OCI-LY1 (cell line): Measurements from ENCODE around the gene NHLRC4.
A peak's percentile ranks its signal among the peaks of the same experiment; 100 is the strongest.

Experiments used
- H2AFZ ChIP-seq: fragments of 200-600 bp; sonication (generic), shearing (Covaris generic); 2 replicates; pipeline ENCODE4 v1.6.0; 2014; ENCODE audit warnings: antibody characterized with exemption, mild to moderate bottlenecking, low read length
- H3F3A ChIP-seq: fragments of 200-600 bp; sonication (generic), shearing (Covaris generic); 2 replicates; pipeline ENCODE4 v1.6.0; 2014; ENCODE audit warnings: mild to moderate bottlenecking, antibody characterized with exemption, low read length, moderate library complexity; ENCODE audit not compliant: insufficient read depth
- H3K27ac ChIP-seq: fragments of 200-600 bp; sonication (generic); 2 replicates; pipeline ENCODE4 v1.5.1; 2014; ENCODE audit warnings: low read length, mixed run types, mild to moderate bottlenecking, low read depth; ENCODE audit not compliant: poor library complexity, severe bottlenecking
- H3K27me3 ChIP-seq: fragments of 200-600 bp; sonication (generic); 2 replicates; pipeline ENCODE4 v1.6.0; 2014; ENCODE audit warnings: antibody characterized with exemption, mild to moderate bottlenecking, low read length, moderate library complexity; ENCODE audit not compliant: insufficient read depth
- H3K36me3 ChIP-seq: fragments of 200-600 bp; sonication (generic); 2 replicates; pipeline ENCODE4 v1.6.1; 2014; ENCODE audit warnings: mild to moderate bottlenecking, antibody characterized with exemption, low read length, moderate library complexity, mixed read lengths; ENCODE audit not compliant: insufficient read depth
- H3K4me1 ChIP-seq: fragments of 200-600 bp; sonication (generic); 2 replicates; pipeline ENCODE4 v1.5.1; 2014; ENCODE audit warnings: mild to moderate bottlenecking, low read length, moderate library complexity; ENCODE audit not compliant: insufficient read depth, severe bottlenecking
- H3K4me2 ChIP-seq: fragments of 200-600 bp; sonication (generic), shearing (Covaris generic); 2 replicates; pipeline ENCODE4 v1.6.1; 2014; ENCODE audit warnings: low read length
- H3K4me3 ChIP-seq: fragments of 200-600 bp; sonication (generic); 2 replicates; pipeline ENCODE4 v1.5.1; 2014; ENCODE audit warnings: low read length, low read depth, mild to moderate bottlenecking, mixed read lengths; ENCODE audit not compliant: poor library complexity, severe bottlenecking
- H3K79me2 ChIP-seq: fragments of 200-600 bp; shearing (Covaris generic); 2 replicates; pipeline ENCODE4 v1.6.1; 2016; ENCODE audit warnings: mixed run types, low read length, mixed read lengths; ENCODE audit not compliant: insufficient read depth
- H3K9ac ChIP-seq: fragments of 200-600 bp; sonication (generic), shearing (Covaris generic); 2 replicates; pipeline ENCODE4 v1.6.1; 2014; ENCODE audit warnings: mild to moderate bottlenecking, low read length, mixed read lengths
- H3K9me2 ChIP-seq: fragments of 200-600 bp; sonication (generic), shearing (Covaris generic); 2 replicates; pipeline ENCODE4 v1.6.1; 2014; ENCODE audit warnings: low read depth, mild to moderate bottlenecking, low read length, mixed read lengths
- H3K9me3 ChIP-seq: fragments of 200-600 bp; shearing (Covaris generic); 2 replicates; pipeline ENCODE4 v1.6.1; 2014; ENCODE audit warnings: low read length, mixed read lengths
- H4K20me1 ChIP-seq: fragments of 200-600 bp; sonication (generic), shearing (Covaris generic); 2 replicates; pipeline ENCODE4 v1.6.0; 2016; ENCODE audit warnings: mild to moderate bottlenecking, low read length; ENCODE audit not compliant: insufficient read depth
- CTCF ChIP-seq: fragments of 200-600 bp; sonication (generic), shearing (Covaris generic); IDR thresholded peaks from 2 replicates; pipeline ENCODE4 v1.5.1; 2017; ENCODE audit warnings: mild to moderate bottlenecking, antibody characterized with exemption, low read length, moderate library complexity, mixed read lengths
- EZH2 ChIP-seq: fragments of 200-600 bp; sonication (generic), shearing (Covaris generic); IDR thresholded peaks from 2 replicates; pipeline ENCODE4 v1.8.0; 2017; ENCODE audit warnings: borderline replicate concordance, mixed run types, mild to moderate bottlenecking, antibody characterized with exemption, low read length, moderate library complexity, mixed read lengths

The NHLRC4 gene

GRCh38 chr16:568401-569258, 1.8 kb downstream of the NHLRC4 start:
- no peaks in the 10 kb centered on the region for H3K79me2 ChIP-seq
- no peaks in the 10 kb centered on the region for H3F3A ChIP-seq
- H3K27me3 ChIP-seq, result no peaks in the 10 kb centered on the region; the same call in 1 of the 2 replicates
- no peaks in the 10 kb centered on the region for H3K9me2 ChIP-seq
- H4K20me1 ChIP-seq, result no peaks in the 10 kb centered on the region
- no peaks in the 10 kb centered on the region for H3K36me3 ChIP-seq
- peaks cover 31% of the 10 kb centered on the region for H3K4me1 ChIP-seq
- H3K4me3 ChIP-seq, result peak overlapping the region; percentile 97
- H3K27ac ChIP-seq, result no peak overlapping the region
- no peaks in the 10 kb centered on the region for H3K9me3 ChIP-seq
- peak overlapping the region; percentile 61; the same call in 1 of the 2 replicates for H3K9ac ChIP-seq
- TF ChIP-seq CTCF, result no peak
- no peak for TF ChIP-seq EZH2
- peak overlapping the region; percentile 72 for H3K4me2 ChIP-seq
- H2AFZ ChIP-seq, result no peak overlapping the region

GRCh38 chr16:569445-570254, 2.8 kb downstream of the NHLRC4 start, which contains the start of gene PIGQ:
TSS of gene PIGQ (plus strand) at chr16:569968. CDS start at chr16:574075, 4,107 bp downstream.
- Histone ChIP-seq H3K9ac (peak within 1 kb of the TSS; percentile 93), H3K79me2 (no peaks in the 10 kb centered on the region), H3K4me3 (peak within 1 kb of the TSS; percentile 97), H3K27ac (no peak within 1 kb of the TSS), H2AFZ (no peak within 1 kb of the TSS), H3K4me2 (peak within 1 kb of the TSS; percentile 79), H3K4me1 (peaks cover 31% of the 10 kb centered on the region), H3K36me3 (no peaks in the 10 kb centered on the region), H4K20me1 (no peaks in the 10 kb centered on the region), H3K9me3 (no peaks in the 10 kb centered on the region), H3K27me3 (no peaks in the 10 kb centered on the region; the same call in 1 of the 2 replicates), H3F3A (no peaks in the 10 kb centered on the region), H3K9me2 (no peaks in the 10 kb centered on the region)
- TF ChIP-seq EZH2, result no peak
- TF ChIP-seq CTCF, result no peak

- no peaks in the 10 kb centered on the region for H3F3A ChIP-seq
- H3K4me1 ChIP-seq, result peaks cover 17% of the 10 kb centered on the region
- no peaks in the 10 kb centered on the region for H3K79me2 ChIP-seq
- H2AFZ ChIP-seq, result no peak overlapping the region
- TF ChIP-seq EZH2 (no peak), CTCF (no peak)
- no peak overlapping the region for H3K4me3 ChIP-seq
- H3K27me3 ChIP-seq, result no peaks in the 10 kb centered on the region
- H3K4me2 ChIP-seq, result no peak overlapping the region
- H3K36me3 ChIP-seq, result peaks cover 9% of the 10 kb centered on the region; the same call in 1 of the 2 replicates
- H3K27ac ChIP-seq, result no peak overlapping the region
- no peaks in the 10 kb centered on the region for H3K9me3 ChIP-seq
- H4K20me1 ChIP-seq, result no peaks in the 10 kb centered on the region
- no peak overlapping the region for H3K9ac ChIP-seq
- no peaks in the 10 kb centered on the region for H3K9me2 ChIP-seq
These were observed 6.3 kb downstream of the NHLRC4 start for GRCh38 chr16:572865-573650.
